Heart left ventricle (tissue), 16 donors: ENCODE results near the gene S100B. TPM values are rescaled to one million over a fixed set of nuclear protein-coding genes. Genes with fewer than 3 reads are reported as not detected.

ENCODE experiments used
- ATAC-seq, 4 donors: fragments of 200-7000 bp; cut with Tn5 transposase; one replicate each; pipeline ENCODE4 v1.9.1; 2020 to 2022; ENCODE audit warnings: moderate library complexity in 4 of 4, mild to moderate bottlenecking in 3 of 4, moderate number of reproducible peaks in 1 of 4
- DNase-seq, 5 donors: peaks; one replicate each; pipeline ENCODE4 v3.0.0-alpha.2; 2020
- H3K27ac ChIP-seq, 12 donors: fragments of 200-600 bp; sonication (generic) in 4 of 12; one replicate each; pipeline versions ENCODE4 v1.5.0 to v1.8.0; 2016 to 2022; ENCODE audit warnings: mild to moderate bottlenecking in 2 of 12
- H3K27me3 ChIP-seq, 9 donors: fragments of 200-600 bp; sonication (generic) in 2 of 9; one replicate each; pipeline versions ENCODE4 v1.5.1 to v1.8.0; 2016 to 2022; ENCODE audit warnings: mild to moderate bottlenecking in 3 of 9
- H3K36me3 ChIP-seq, 9 donors: fragments of 200-600 bp; sonication (generic) in 2 of 9; one replicate each; pipeline versions ENCODE4 v1.5.0 to v1.8.0; 2018 to 2022; ENCODE audit warnings: mild to moderate bottlenecking in 2 of 9
- H3K4me1 ChIP-seq, 12 donors: fragments of 200-600 bp; sonication (generic) in 4 of 12; one replicate each; pipeline versions ENCODE4 v1.5.0 to v1.8.0; 2016 to 2022; ENCODE audit warnings: mild to moderate bottlenecking in 3 of 12
- H3K4me3 ChIP-seq, 12 donors: fragments of 200-600 bp; sonication (generic) in 4 of 12; one replicate each; pipeline versions ENCODE4 v1.5.0 to v1.8.0; 2017 to 2022; ENCODE audit warnings: mild to moderate bottlenecking in 9 of 12, moderate library complexity in 4 of 12
- H3K9me3 ChIP-seq, 12 donors: fragments of 200-600 bp; sonication (generic) in 4 of 12; one replicate each; pipeline versions ENCODE4 v1.5.0 to v1.8.0; 2016 to 2022; ENCODE audit warnings: mild to moderate bottlenecking in 1 of 12
- CTCF ChIP-seq, 12 donors: fragments of 200-600 bp; sonication (generic) in 4 of 12; IDR thresholded peaks; one replicate each; pipeline versions ENCODE4 v1.5.0 to v1.8.0; 2018 to 2022; ENCODE audit warnings: antibody characterized with exemption in 12 of 12, mild to moderate bottlenecking in 5 of 12
- POLR2A ChIP-seq, 2 donors: fragments of 450-650 bp; IDR thresholded peaks; one replicate each; pipeline ENCODE4 v1.6.1; 2017; ENCODE audit warnings: antibody characterized with exemption in 2 of 2, mild to moderate bottlenecking in 2 of 2, moderate library complexity in 2 of 2
- WGBS, 4 donors: extraction: QIAGEN DNeasy Blood & Tissue Kit in 2 of 4; methylation state at CpG; one replicate each; pipeline versions ENCODE4 v1.1.5 to v1.1.7; 2013 to 2018; 5-methylcytosine and 5-hydroxymethylcytosine counted together
- intact Hi-C, 10 donors: fragments of 100-400 bp; cut with DNase I; formaldehyde crosslinking; loops; one replicate each; pipeline versions ENCODE4 v1.11.1 to v1.14.2; 2022
- polyA plus RNA-seq, 2 donors: library from polyadenylated mRNA; stranded (reverse); fragments of 200-250 nt; gene quantifications; one replicate each; pipeline ENCODE4 v1.2.3, GENCODE V29; 2013
- total RNA-seq, 9 donors: library from RNA; depleted of rRNA in 2 of 9; stranded (reverse); fragments of >200 nt in 2 of 9; fragmentation: NEBNext Ultra II Directional in 3 of 9; extraction: Animal tissue kit (Norgen Biotek cat#: 25700) in 3 of 9; gene quantifications; one replicate each; pipeline versions ENCODE4 v1.1.0 to v1.2.4, GENCODE V29; 2016 to 2023
- donor health status: ischemic (EF 13 %, LVEDD 7.1; RV severe dilation, severe dysfunction).
- donor health status: healthy with polysubstance abuse.
- donor health status: DM: no; HTN: yes; CAD: no.
- donor health status: DM: no; HTN: no; CAD: no.
- donor health status: ischemic (EF 25% LVEDD 6.9; RV normal size, moderate dysfunction).
- donor health status: ischemic (EF 25% LVEDD 5.7; RV mildly dilated, moderate dysfunction).
- donor health status: healthy.
- donor health status: DM: yes; HTN: yes; CAD: no.
- donor health status: ischemic (EF 35%, LVEDD 5.7; RV mildly dilated, moderate dysfunction).
- donor health status: nonischemic (EF 11% LVEDD 7.7; RV severe dilation, severe dysfunction).
- donor health status: DM: yes; HTN: yes; CAD: no.
- donor health status: PGD.
- donor health status: ischemic (EF 29% LVEDD 5.4; RV normal size, mild dysfunction).
- donor health status: nonischemic (EF 23%, LVEDD 6.1; RV moderate dilation, normal function).

S100B gene
- total and polyA plus RNA-seq, 11 donors = 0.49 to 36.3 (median 3.3) TPM

GRCh38 chr21:46649356-46649755 lies 44.5 kb upstream of the S100B start:
- intact Hi-C loops = no loop called here
- no peak for TF ChIP-seq CTCF (IDR thresholded peaks at IDR 0.05)
- Histone ChIP-seq H3K27me3 (no peaks in the 10 kb centered on the region), H3K27ac (no peak overlapping the region), H3K4me1 (peaks cover 0 to 14% (median 0%) of the 10 kb centered on the region in 12 donors), H3K4me3 (no peak overlapping the region), H3K36me3 (peaks cover 0 to 100% (median 98%) of the 10 kb centered on the region in 9 donors), H3K9me3 (peaks cover 0 to 5% (median 0%) of the 10 kb centered on the region in 12 donors)
- ATAC-seq (no peak), DNase-seq (no peak)
- 95% methylated on average over 14 to 19 of the region's 19 CpGs for WGBS, 4 donors

- peaks cover 0 to 14% (median 0%) of the 10 kb centered on the region in 12 donors for H3K4me1 ChIP-seq
- H3K27ac ChIP-seq = no peak overlapping the region
- H3K27me3 ChIP-seq = no peaks in the 10 kb centered on the region
- ATAC-seq (no peak), DNase-seq (no peak)
- peaks cover 0 to 100% (median 98%) of the 10 kb centered on the region in 9 donors for H3K36me3 ChIP-seq
- intact Hi-C loops = no loop called here
- H3K9me3 ChIP-seq = no peaks in the 10 kb centered on the region
- H3K4me3 ChIP-seq = no peak overlapping the region
- TF ChIP-seq CTCF (IDR thresholded peaks at IDR 0.05) = no peak
- no peak for TF ChIP-seq POLR2A (IDR thresholded peaks at IDR 0.05)
- 94 to 95% (median 95%) methylated on average over 27 of the region's 27 CpGs for WGBS, 4 donors
Observed at GRCh38 chr21:46648539-46648938, 43.7 kb upstream of the S100B start.

GRCh38 chr21:46646541-46647154 lies 41.8 kb upstream of the S100B start:
- Histone ChIP-seq H3K4me3 (no peak overlapping the region), H3K27ac (no peak overlapping the region), H3K27me3 (no peaks in the 10 kb centered on the region), H3K4me1 (peaks cover 0 to 16% (median 2%) of the 10 kb centered on the region in 12 donors), H3K36me3 (peaks cover 0 to 100% (median 98%) of the 10 kb centered on the region in 9 donors), H3K9me3 (no peaks in the 10 kb centered on the region)
- ATAC-seq (no peak), DNase-seq (no peak)
- intact Hi-C loops = no loop called here
- TF ChIP-seq CTCF (IDR thresholded peaks at IDR 0.05) (no peak), POLR2A (IDR thresholded peaks at IDR 0.05) (no peak)
- 95 to 97% (median 96%) methylated on average over 9 of the region's 9 CpGs for WGBS, 4 donors

GRCh38 chr21:46645840-46646239 lies 41.0 kb upstream of the S100B start:
- TF ChIP-seq CTCF (IDR thresholded peaks at IDR 0.05) (no peak), POLR2A (IDR thresholded peaks at IDR 0.05) (no peak)
- Histone ChIP-seq H3K27ac (no peak overlapping the region), H3K36me3 (peaks cover 0 to 100% (median 98%) of the 10 kb centered on the region in 9 donors), H3K27me3 (no peaks in the 10 kb centered on the region), H3K4me3 (no peak overlapping the region), H3K9me3 (no peaks in the 10 kb centered on the region), H3K4me1 (peaks cover 0 to 16% (median 4%) of the 10 kb centered on the region in 12 donors)
- DNase-seq (no peak), ATAC-seq (no peak)
- 84 to 98% (median 92%) methylated on average over 4 to 5 of the region's 5 CpGs for WGBS, 4 donors
- intact Hi-C loops = no loop called here
